WTC11 (cell line): ENCODE measurements around the gene JUND. TPM values are rescaled to one million over a fixed set of nuclear protein-coding genes. Genes with fewer than 3 reads are reported as not detected.

Source experiments
- ATAC-seq: fragments of 200-7000 bp; cut with Tn5 transposase; 2 replicates; pipeline ENCODE4 v1.10.0; 2021; ENCODE audit warnings: mild to moderate bottlenecking, moderate library complexity
- CTCF ChIA-PET: fragments of 300-600 bp; sonication (Branson Sonifier 250); formaldehyde crosslinking; loops from one replicate; lab custom pipeline; 2021; ENCODE audit warnings: antibody characterized with exemption; lab: Charles Lee
- POLR2A ChIA-PET: fragments of 350-600 bp; sonication (Branson Sonifier 250); formaldehyde crosslinking; loops from one replicate; lab custom pipeline; 2021; ENCODE audit warnings: antibody characterized with exemption; lab: Charles Lee
- DNase-seq: peaks from one replicate; pipeline ENCODE4 v3.0.0; 2021; ENCODE audit warnings: low spot score
- H3K27ac Mint-ChIP-seq: 2 replicates; pipeline ENCODE4 v1.8.0; 2021; ENCODE audit warnings: mixed read lengths
- H3K27me3 Mint-ChIP-seq: 2 replicates; pipeline ENCODE4 v1.8.0; 2021; ENCODE audit warnings: low read depth, mild to moderate bottlenecking, moderate library complexity, mixed read lengths
- H3K36me3 Mint-ChIP-seq: 2 replicates; pipeline ENCODE4 v1.8.0; 2021; ENCODE audit warnings: mixed read lengths
- H3K4me1 Mint-ChIP-seq: 2 replicates; pipeline ENCODE4 v1.8.0; 2022; ENCODE audit warnings: mixed read lengths
- H3K4me3 Mint-ChIP-seq: 2 replicates; pipeline ENCODE4 v1.8.0; 2021; ENCODE audit warnings: mild to moderate bottlenecking, moderate library complexity, mixed read lengths
- H3K9me3 Mint-ChIP-seq: 2 replicates; pipeline ENCODE4 v1.8.0; 2021; ENCODE audit warnings: mixed read lengths
- ELF4 ChIP-seq: sonication (generic); formaldehyde crosslinking; IDR thresholded peaks from 2 replicates; pipeline ENCODE4 v1.8.1; 2022; ENCODE audit warnings: low read depth, mild to moderate bottlenecking, moderate library complexity, missing genetic modification reagents
- FOXP1 ChIP-seq: sonication (generic); formaldehyde crosslinking; IDR thresholded peaks from 2 replicates; pipeline ENCODE4 v1.8.0; 2022; ENCODE audit warnings: missing genetic modification reagents, mild to moderate bottlenecking, moderate library complexity, borderline replicate concordance
- IRF2 ChIP-seq: sonication (generic); formaldehyde crosslinking; IDR thresholded peaks from 2 replicates; pipeline ENCODE4 v1.8.0; 2022; ENCODE audit warnings: low read depth, missing genetic modification reagents, borderline replicate concordance
- JAZF1 ChIP-seq: fragments of 250-450 bp; sonication (Bioruptor Pico); IDR thresholded peaks from 2 replicates; pipeline ENCODE4 v1.9.0; 2021; ENCODE audit warnings: moderate library complexity, mild to moderate bottlenecking, inconsistent platforms
- NR3C1 ChIP-seq: sonication (generic); formaldehyde crosslinking; conservative IDR thresholded peaks from 2 replicates; pipeline ENCODE4 v1.8.1; 2023; ENCODE audit warnings: low read depth, mild to moderate bottlenecking, missing genetic modification reagents
- OVOL2 ChIP-seq: fragments of 250-450 bp; sonication (Bioruptor Pico); IDR thresholded peaks from 2 replicates; pipeline ENCODE4 v1.9.0; 2021; ENCODE audit warnings: mild to moderate bottlenecking, borderline replicate concordance
- ZBTB21 ChIP-seq: sonication (generic); formaldehyde crosslinking; IDR thresholded peaks from 2 replicates; pipeline ENCODE4 v1.8.1; 2023; ENCODE audit warnings: mild to moderate bottlenecking, missing genetic modification reagents, borderline replicate concordance
- ZNF423 ChIP-seq: fragments of 250-450 bp; sonication (Bioruptor Pico); IDR thresholded peaks from 2 replicates; pipeline ENCODE4 v2.1.2; 2022; ENCODE audit warnings: mild to moderate bottlenecking, moderate library complexity
- ZNF671 ChIP-seq: fragments of 250-450 bp; sonication (Bioruptor Pico); IDR thresholded peaks from 2 replicates; pipeline ENCODE4 v1.8.0; 2021; ENCODE audit warnings: mild to moderate bottlenecking
- total RNA-seq: library from RNA; stranded (reverse); gene quantifications from 3 replicates; pipeline ENCODE4 v1.2.3, GENCODE V29; 2021
- TF ChIP-seq, protein P1 (sequence below): fragments of 250-450 bp; sonication (Bioruptor Pico); IDR thresholded peaks from 2 replicates; pipeline ENCODE4 v1.9.0; 2021; ENCODE audit warnings: mild to moderate bottlenecking
- TF ChIP-seq, protein P2 (sequence below): sonication (generic); formaldehyde crosslinking; IDR thresholded peaks from 2 replicates; pipeline ENCODE4 v1.8.1; 2023; ENCODE audit warnings: mild to moderate bottlenecking, missing genetic modification reagents
- TF ChIP-seq, protein P3 (sequence below): sonication (generic); formaldehyde crosslinking; IDR thresholded peaks from 2 replicates; pipeline ENCODE4 v1.8.1; 2022; ENCODE audit warnings: mild to moderate bottlenecking, moderate library complexity, missing genetic modification reagents
- TF ChIP-seq, protein P4 (sequence below): sonication (generic); formaldehyde crosslinking; IDR thresholded peaks from 2 replicates; pipeline ENCODE4 v1.8.1; 2023; ENCODE audit warnings: mild to moderate bottlenecking, missing genetic modification reagents
- TF ChIP-seq, protein P5 (sequence below): sonication (generic); formaldehyde crosslinking; IDR thresholded peaks from 2 replicates; pipeline ENCODE4 v1.8.0; 2022; ENCODE audit warnings: mild to moderate bottlenecking, missing genetic modification reagents
- TF ChIP-seq, protein P6 (sequence below): fragments of 250-450 bp; sonication (Bioruptor Pico); conservative IDR thresholded peaks from 2 replicates; pipeline ENCODE4 v1.9.0; 2021; ENCODE audit warnings: mild to moderate bottlenecking

The JUND gene
- total RNA-seq, 1 experiment from 2014 or later = 121 TPM

DNA sequence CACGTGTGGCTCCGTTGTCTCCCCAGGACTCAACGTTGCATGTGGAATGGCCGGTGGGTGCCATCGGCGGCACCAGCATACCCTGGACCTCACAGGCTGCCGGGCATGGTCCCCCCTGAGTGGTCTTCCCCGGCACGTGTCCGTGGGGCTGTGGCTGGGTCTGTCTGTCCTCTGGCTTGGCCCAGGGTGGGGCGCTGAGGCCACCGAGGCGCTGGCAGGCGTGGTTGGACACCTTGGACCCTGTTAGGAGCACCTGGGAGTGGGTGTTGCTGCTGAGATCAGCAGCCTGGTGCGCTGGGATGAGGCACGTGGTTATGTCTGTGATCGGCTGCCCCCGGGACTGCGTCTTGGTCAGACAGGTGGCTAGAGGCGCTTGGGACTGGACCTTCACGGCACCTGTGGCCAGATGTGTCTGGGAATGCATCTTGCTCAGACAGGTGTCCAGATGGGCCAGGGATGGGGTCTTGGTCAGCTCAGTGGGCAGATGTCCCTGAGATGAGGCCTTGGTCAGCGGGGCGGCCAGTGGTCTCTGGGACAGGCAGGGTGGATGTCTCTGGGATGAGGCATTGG lies 16.4 kb downstream of the JUND start (continued):
- no peak for TF ChIP-seq FOXP1 (CRISPR knock-in tag)

DNA sequence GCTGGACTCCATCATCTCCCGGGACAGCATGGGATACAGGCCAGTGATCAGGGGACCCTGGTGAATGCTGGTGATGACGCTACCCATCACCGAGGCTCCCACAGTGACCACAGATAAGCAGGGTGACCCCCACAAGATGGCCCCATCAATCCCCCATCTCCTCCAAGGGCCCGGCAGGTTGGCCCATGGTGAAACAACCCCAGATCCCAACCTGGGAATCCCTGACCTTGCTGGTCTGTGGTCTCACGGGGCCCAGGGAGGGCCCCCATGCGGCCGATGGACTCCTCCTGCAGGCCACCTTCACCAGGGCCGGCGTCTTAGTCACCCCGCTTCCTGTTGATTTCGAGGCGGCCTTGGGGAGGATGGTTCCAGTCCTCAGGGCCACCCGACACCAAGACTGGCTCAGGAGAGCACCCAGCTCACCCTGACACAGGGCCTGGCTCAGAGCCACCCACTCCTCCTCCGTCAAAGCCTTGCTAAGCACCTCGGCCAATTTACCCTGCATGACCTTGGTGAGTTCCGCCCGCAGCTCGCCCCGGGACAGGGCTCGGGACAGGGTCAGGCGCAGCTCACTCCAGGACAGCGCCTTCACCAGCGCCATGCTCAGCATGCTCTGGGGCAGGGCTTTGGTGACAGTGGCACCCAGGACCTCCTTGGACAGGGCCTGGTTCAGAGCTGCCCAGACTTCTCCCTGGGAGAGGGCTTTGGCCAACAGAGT lies 17.1 kb downstream of the JUND start:
- Mint-ChIP-seq H3K27me3 (peaks cover 3% of the 10 kb centered on the region; the same call in 1 of the 2 replicates), H3K36me3 (no peaks in the 10 kb centered on the region), H3K9me3 (peaks cover 8% of the 10 kb centered on the region), H3K4me1 (no peaks in the 10 kb centered on the region), H3K27ac (no peak overlapping the region), H3K4me3 (no peak overlapping the region)
- ATAC-seq = no peak
- DNase-seq = no peak
- ChIA-PET POLR2A (no interaction called here), CTCF (interaction anchor here (0.6 to 0.7 kb wide), 2 partner anchors 15 to 122 kb away, joined by 3 read pairs; partner anchors contain the start of gene GDF15)
- TF ChIP-seq JAZF1 (CRISPR knock-in tag) (no peak), IRF2 (CRISPR knock-in tag) (no peak), ZNF671 (CRISPR knock-in tag) (no peak), ZNF423 (CRISPR knock-in tag) (no peak), OVOL2 (CRISPR knock-in tag) (no peak), ZBTB21 (CRISPR knock-in tag) (no peak), ELF4 (CRISPR knock-in tag) (no peak), NR3C1 (CRISPR knock-in tag) (no peak)
- TF ChIP-seq, protein P1, sequence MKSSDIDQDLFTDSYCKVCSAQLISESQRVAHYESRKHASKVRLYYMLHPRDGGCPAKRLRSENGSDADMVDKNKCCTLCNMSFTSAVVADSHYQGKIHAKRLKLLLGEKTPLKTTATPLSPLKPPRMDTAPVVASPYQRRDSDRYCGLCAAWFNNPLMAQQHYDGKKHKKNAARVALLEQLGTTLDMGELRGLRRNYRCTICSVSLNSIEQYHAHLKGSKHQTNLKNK (CRISPR knock-in tag) = no peak
- TF ChIP-seq, protein P2, sequence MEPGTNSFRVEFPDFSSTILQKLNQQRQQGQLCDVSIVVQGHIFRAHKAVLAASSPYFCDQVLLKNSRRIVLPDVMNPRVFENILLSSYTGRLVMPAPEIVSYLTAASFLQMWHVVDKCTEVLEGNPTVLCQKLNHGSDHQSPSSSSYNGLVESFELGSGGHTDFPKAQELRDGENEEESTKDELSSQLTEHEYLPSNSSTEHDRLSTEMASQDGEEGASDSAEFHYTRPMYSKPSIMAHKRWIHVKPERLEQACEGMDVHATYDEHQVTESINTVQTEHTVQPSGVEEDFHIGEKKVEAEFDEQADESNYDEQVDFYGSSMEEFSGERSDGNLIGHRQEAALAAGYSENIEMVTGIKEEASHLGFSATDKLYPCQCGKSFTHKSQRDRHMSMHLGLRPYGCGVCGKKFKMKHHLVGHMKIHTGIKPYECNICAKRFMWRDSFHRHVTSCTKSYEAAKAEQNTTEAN (CRISPR knock-in tag) = no peak
- TF ChIP-seq, protein P3, sequence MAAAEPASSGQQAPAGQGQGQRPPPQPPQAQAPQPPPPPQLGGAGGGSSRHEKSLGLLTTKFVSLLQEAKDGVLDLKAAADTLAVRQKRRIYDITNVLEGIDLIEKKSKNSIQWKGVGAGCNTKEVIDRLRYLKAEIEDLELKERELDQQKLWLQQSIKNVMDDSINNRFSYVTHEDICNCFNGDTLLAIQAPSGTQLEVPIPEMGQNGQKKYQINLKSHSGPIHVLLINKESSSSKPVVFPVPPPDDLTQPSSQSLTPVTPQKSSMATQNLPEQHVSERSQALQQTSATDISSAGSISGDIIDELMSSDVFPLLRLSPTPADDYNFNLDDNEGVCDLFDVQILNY (CRISPR knock-in tag) = no peak
- TF ChIP-seq, protein P4, sequence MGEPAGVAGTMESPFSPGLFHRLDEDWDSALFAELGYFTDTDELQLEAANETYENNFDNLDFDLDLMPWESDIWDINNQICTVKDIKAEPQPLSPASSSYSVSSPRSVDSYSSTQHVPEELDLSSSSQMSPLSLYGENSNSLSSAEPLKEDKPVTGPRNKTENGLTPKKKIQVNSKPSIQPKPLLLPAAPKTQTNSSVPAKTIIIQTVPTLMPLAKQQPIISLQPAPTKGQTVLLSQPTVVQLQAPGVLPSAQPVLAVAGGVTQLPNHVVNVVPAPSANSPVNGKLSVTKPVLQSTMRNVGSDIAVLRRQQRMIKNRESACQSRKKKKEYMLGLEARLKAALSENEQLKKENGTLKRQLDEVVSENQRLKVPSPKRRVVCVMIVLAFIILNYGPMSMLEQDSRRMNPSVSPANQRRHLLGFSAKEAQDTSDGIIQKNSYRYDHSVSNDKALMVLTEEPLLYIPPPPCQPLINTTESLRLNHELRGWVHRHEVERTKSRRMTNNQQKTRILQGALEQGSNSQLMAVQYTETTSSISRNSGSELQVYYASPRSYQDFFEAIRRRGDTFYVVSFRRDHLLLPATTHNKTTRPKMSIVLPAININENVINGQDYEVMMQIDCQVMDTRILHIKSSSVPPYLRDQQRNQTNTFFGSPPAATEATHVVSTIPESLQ (CRISPR knock-in tag) = no peak
- TF ChIP-seq, protein P5, sequence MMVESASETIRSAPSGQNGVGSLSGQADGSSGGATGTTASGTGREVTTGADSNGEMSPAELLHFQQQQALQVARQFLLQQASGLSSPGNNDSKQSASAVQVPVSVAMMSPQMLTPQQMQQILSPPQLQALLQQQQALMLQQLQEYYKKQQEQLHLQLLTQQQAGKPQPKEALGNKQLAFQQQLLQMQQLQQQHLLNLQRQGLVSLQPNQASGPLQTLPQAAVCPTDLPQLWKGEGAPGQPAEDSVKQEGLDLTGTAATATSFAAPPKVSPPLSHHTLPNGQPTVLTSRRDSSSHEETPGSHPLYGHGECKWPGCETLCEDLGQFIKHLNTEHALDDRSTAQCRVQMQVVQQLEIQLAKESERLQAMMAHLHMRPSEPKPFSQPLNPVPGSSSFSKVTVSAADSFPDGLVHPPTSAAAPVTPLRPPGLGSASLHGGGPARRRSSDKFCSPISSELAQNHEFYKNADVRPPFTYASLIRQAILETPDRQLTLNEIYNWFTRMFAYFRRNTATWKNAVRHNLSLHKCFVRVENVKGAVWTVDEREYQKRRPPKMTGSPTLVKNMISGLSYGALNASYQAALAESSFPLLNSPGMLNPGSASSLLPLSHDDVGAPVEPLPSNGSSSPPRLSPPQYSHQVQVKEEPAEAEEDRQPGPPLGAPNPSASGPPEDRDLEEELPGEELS (CRISPR knock-in tag) = no peak
- TF ChIP-seq, protein P6, sequence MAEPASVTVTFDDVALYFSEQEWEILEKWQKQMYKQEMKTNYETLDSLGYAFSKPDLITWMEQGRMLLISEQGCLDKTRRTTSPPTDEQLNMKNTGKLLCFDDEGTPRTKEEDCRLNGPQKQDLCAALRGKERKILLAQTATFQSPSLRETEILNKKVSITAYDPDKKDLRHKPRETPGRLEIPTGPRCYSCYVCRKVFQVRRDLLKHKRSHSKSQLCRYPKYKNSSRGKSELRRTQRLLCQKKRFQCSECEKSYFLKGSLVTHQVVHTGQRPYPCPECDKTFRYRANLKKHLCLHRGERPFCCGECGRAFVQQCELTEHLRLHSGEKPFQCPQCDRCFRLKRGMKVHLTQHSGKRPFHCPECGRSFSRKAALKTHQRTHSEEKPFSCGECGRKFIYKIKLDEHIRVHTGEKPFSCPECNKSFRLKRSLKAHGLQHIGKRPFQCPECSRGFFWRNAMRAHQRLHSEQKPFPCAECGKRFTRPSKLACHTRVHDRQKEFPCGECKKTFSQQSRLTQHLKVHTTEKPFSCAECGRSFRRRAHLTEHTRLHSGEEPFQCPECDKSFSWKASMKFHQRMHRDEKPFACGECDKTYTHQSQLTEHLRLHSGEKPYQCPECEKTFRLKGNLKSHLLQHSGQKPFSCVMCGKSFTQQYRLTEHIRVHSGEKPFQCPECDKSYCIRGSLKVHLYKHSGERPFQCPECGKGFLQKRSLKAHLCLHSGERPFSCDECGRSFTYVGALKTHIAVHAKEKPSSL (CRISPR knock-in tag) = no peak
